Measurements from ENCODE around the gene COL5A3. TPM values are rescaled to one million over a fixed set of nuclear protein-coding genes. Genes with fewer than 3 reads are reported as not detected.

The COL5A3 gene
- total and polyA plus RNA-seq, 4 donors = 8.4 to 15.1 (median 10.5) TPM

- no peak overlapping the region for H3K27ac ChIP-seq (ENCODE audit: low read depth in 1 of 2, low read length in 1 of 2)
- H3K4me1 ChIP-seq (ENCODE audit: control insufficient read depth in 5 of 5, insufficient read depth in 5 of 5, low read length in 5 of 5) = peaks cover 0 to 4% (median 0%) of the 10 kb centered on the region in 5 donors
- peak in 1 of 3 donors; percentile 22 for DNase-seq
- peaks cover 0 to 29% (median 20%) of the 10 kb centered on the region in 3 donors for H3K27me3 ChIP-seq (ENCODE audit: control insufficient read depth in 3 of 3, insufficient read depth in 3 of 3, low read length in 2 of 3)
- H3K9me3 ChIP-seq (ENCODE audit: control insufficient read depth in 4 of 4, insufficient read depth in 3 of 4, low read length in 3 of 4) = no peaks in the 10 kb centered on the region
- no peak for TF ChIP-seq CTCF (IDR thresholded peaks at IDR 0.05; ENCODE audit: control extremely low read depth, extremely low read depth)
- ATAC-seq (ENCODE audit: insufficient read depth, low FRiP score) = no peak
- WGBS, 2 donors = 2 to 4% methylated on average over 50 to 89 of the region's 95 CpGs
- no peak overlapping the region for H3K9ac ChIP-seq (ENCODE audit: insufficient read depth in 1 of 2, low read length in 2 of 2)
- no peak overlapping the region for H3K4me3 ChIP-seq
- H3K36me3 ChIP-seq (ENCODE audit: control insufficient read depth in 4 of 4, insufficient read depth in 4 of 4, low read length in 4 of 4) = no peaks in the 10 kb centered on the region
Observed at GRCh38 chr19:9913237-9914000, 96.9 kb downstream of the COL5A3 start.

- no peak for TF ChIP-seq CTCF (IDR thresholded peaks at IDR 0.05; ENCODE audit: control extremely low read depth, extremely low read depth)
- Histone ChIP-seq H3K4me3 (no peak overlapping the region), H3K9me3 (ENCODE audit: control insufficient read depth in 4 of 4, insufficient read depth in 3 of 4, low read length in 3 of 4) (no peaks in the 10 kb centered on the region), H3K4me1 (ENCODE audit: control insufficient read depth in 5 of 5, insufficient read depth in 5 of 5, low read length in 5 of 5) (peaks cover 0 to 4% (median 0%) of the 10 kb centered on the region in 5 donors), H3K36me3 (ENCODE audit: control insufficient read depth in 4 of 4, insufficient read depth in 4 of 4, low read length in 4 of 4) (no peaks in the 10 kb centered on the region), H3K27me3 (ENCODE audit: control insufficient read depth in 3 of 3, insufficient read depth in 3 of 3, low read length in 2 of 3) (peaks cover 0 to 29% (median 20%) of the 10 kb centered on the region in 3 donors), H3K9ac (ENCODE audit: insufficient read depth in 1 of 2, low read length in 2 of 2) (no peak overlapping the region), H3K27ac (ENCODE audit: low read depth in 1 of 2, low read length in 1 of 2) (no peak overlapping the region)
- DNase-seq (no peak), ATAC-seq (ENCODE audit: insufficient read depth, low FRiP score) (no peak)
- WGBS, 2 donors = 29 to 35% methylated on average over 24 of the region's 24 CpGs
Observed at GRCh38 chr19:9912551-9913236, 97.6 kb downstream of the COL5A3 start.

GRCh38 chr19:9911524-9912185 lies 98.6 kb downstream of the COL5A3 start:
- peaks cover 0 to 4% (median 0%) of the 10 kb centered on the region in 5 donors for H3K4me1 ChIP-seq (ENCODE audit: control insufficient read depth in 5 of 5, insufficient read depth in 5 of 5, low read length in 5 of 5)
- H3K27me3 ChIP-seq (ENCODE audit: control insufficient read depth in 3 of 3, insufficient read depth in 3 of 3, low read length in 2 of 3) = peaks cover 0 to 29% (median 20%) of the 10 kb centered on the region in 3 donors
- TF ChIP-seq CTCF (IDR thresholded peaks at IDR 0.05; ENCODE audit: control extremely low read depth, extremely low read depth) = no peak
- H3K27ac ChIP-seq (ENCODE audit: low read depth in 1 of 2, low read length in 1 of 2) = no peak overlapping the region
- H3K9ac ChIP-seq (ENCODE audit: insufficient read depth in 1 of 2, low read length in 2 of 2) = no peak overlapping the region
- no peak for DNase-seq
- H3K4me3 ChIP-seq = peak overlapping the region; percentile 4
- 69 to 79% methylated on average over 6 of the region's 6 CpGs for WGBS, 2 donors
- H3K9me3 ChIP-seq (ENCODE audit: control insufficient read depth in 4 of 4, insufficient read depth in 3 of 4, low read length in 3 of 4) = no peaks in the 10 kb centered on the region
- ATAC-seq (ENCODE audit: insufficient read depth, low FRiP score) = no peak
- no peaks in the 10 kb centered on the region for H3K36me3 ChIP-seq (ENCODE audit: control insufficient read depth in 4 of 4, insufficient read depth in 4 of 4, low read length in 4 of 4)

Measured in lung (tissue), 12 donors.